Thyroid gland (tissue), 4 donors: Measurements from ENCODE around the gene DROSHA. TPM values are rescaled to one million over a fixed set of nuclear protein-coding genes. Genes with fewer than 3 reads are reported as not detected.

Source experiments
- DNase-seq, 2 donors: peaks; one replicate each; pipeline ENCODE4 v3.0.0-alpha.2; 2019
- H3K27ac ChIP-seq, 3 donors: fragments of 200-600 bp; sonication (generic); 1 replicate in 2 of 3; 2 replicates in 1 of 3; pipeline ENCODE4 v1.5.1; 2016 to 2019; ENCODE audit warnings: mild to moderate bottlenecking in 1 of 3, moderate library complexity in 1 of 3
- H3K27me3 ChIP-seq: fragments of 200-600 bp; sonication (generic); one replicate; pipeline ENCODE4 v1.5.1; 2019
- H3K36me3 ChIP-seq, 2 donors: fragments of 200-600 bp; sonication (generic); one replicate each; pipeline ENCODE4 v1.5.1; 2016 to 2019
- H3K4me1 ChIP-seq, 2 donors: fragments of 200-600 bp; sonication (generic); one replicate each; pipeline ENCODE4 v1.5.1; 2017 to 2019
- H3K4me3 ChIP-seq, 3 donors: fragments of 200-600 bp; sonication (generic); replicated peaks in 1 of 3; 1 replicate in 2 of 3; 2 replicates in 1 of 3; pipeline ENCODE4 v1.5.1; 2016; ENCODE audit warnings: mild to moderate bottlenecking in 1 of 3
- H3K9me3 ChIP-seq: fragments of 200-600 bp; sonication (generic); one replicate; pipeline ENCODE4 v1.5.1; 2017
- POLR2A ChIP-seq, 2 donors: fragments of 450-650 bp; IDR thresholded peaks; one replicate each; pipeline ENCODE4 v1.6.1; 2017; ENCODE audit warnings: antibody characterized with exemption in 2 of 2, mild to moderate bottlenecking in 2 of 2, moderate library complexity in 1 of 2
- WGBS, 2 donors: methylation state at CpG; one replicate each; pipeline ENCODE4 v1.1.5; 2017; 5-methylcytosine and 5-hydroxymethylcytosine counted together
- intact Hi-C: fragments of 100-400 bp; cut with DNase I; formaldehyde crosslinking; loops from one replicate; pipeline ENCODE4 v1.15.1; 2023
- total RNA-seq, 4 donors: library from RNA; depleted of rRNA; stranded (reverse); fragments of >200 nt; gene quantifications; one replicate each; pipeline ENCODE4 v1.2.3, GENCODE V29; 2016
- TF ChIP-seq, protein P1 (sequence below), 6 experiments: fragments of 200-600 bp in 3 of 6; fragments of 450-650 bp in 3 of 6; sonication (generic) in 3 of 6; IDR thresholded peaks; one replicate each; pipeline ENCODE4 v1.5.1; 2016 to 2019; ENCODE audit warnings: antibody characterized with exemption in 6 of 6, mild to moderate bottlenecking in 2 of 6, inconsistent platforms in 1 of 6, moderate library complexity in 1 of 6

Gene DROSHA
- total RNA-seq, 4 donors from 2014 or later: 45.6 to 52.3 (median 46.2) TPM

DNA sequence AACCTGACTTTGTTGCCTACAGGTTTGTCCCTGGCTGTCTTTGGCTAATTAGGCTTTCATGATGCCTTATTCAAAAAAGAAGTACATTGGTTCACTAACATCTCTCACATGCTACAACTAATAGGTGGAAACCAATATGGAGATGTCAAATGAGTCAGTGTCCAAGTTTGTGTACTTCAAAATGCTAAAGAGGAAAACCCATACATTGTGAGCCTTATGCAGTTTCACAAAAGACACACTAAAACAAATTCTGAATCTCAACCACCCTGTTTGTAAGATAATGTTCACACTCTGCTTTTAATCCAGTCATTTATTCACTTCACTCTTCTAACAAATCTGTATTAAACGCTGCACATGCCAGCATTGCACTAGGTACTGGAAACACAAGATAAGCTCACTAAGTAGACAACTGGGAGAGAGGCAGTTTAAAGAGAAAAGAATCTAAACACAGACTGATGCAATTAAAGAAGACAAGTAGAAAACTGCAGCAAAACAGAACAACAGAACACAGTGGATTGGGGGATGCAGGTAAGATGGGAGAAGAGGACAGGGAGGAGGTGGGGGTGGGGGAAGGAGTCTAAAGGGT, 104.1 kb downstream of the DROSHA start:
- DNase-seq: no peak
- H3K4me1 ChIP-seq: no peaks in the 10 kb centered on the region
- no peak overlapping the region for H3K4me3 ChIP-seq
- no peak overlapping the region for H3K27ac ChIP-seq
- intact Hi-C loops: no loop called here
- no peaks in the 10 kb centered on the region for H3K36me3 ChIP-seq
- H3K27me3 ChIP-seq: no peaks in the 10 kb centered on the region
- WGBS, 2 donors: 85 to 95% methylated on average over 1 of the region's 1 CpG
- H3K9me3 ChIP-seq: no peaks in the 10 kb centered on the region
- no peak for TF ChIP-seq POLR2A (IDR thresholded peaks at IDR 0.05)
- TF ChIP-seq, protein P1, sequence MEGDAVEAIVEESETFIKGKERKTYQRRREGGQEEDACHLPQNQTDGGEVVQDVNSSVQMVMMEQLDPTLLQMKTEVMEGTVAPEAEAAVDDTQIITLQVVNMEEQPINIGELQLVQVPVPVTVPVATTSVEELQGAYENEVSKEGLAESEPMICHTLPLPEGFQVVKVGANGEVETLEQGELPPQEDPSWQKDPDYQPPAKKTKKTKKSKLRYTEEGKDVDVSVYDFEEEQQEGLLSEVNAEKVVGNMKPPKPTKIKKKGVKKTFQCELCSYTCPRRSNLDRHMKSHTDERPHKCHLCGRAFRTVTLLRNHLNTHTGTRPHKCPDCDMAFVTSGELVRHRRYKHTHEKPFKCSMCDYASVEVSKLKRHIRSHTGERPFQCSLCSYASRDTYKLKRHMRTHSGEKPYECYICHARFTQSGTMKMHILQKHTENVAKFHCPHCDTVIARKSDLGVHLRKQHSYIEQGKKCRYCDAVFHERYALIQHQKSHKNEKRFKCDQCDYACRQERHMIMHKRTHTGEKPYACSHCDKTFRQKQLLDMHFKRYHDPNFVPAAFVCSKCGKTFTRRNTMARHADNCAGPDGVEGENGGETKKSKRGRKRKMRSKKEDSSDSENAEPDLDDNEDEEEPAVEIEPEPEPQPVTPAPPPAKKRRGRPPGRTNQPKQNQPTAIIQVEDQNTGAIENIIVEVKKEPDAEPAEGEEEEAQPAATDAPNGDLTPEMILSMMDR (IDR thresholded peaks at IDR 0.05): no peak

DNA sequence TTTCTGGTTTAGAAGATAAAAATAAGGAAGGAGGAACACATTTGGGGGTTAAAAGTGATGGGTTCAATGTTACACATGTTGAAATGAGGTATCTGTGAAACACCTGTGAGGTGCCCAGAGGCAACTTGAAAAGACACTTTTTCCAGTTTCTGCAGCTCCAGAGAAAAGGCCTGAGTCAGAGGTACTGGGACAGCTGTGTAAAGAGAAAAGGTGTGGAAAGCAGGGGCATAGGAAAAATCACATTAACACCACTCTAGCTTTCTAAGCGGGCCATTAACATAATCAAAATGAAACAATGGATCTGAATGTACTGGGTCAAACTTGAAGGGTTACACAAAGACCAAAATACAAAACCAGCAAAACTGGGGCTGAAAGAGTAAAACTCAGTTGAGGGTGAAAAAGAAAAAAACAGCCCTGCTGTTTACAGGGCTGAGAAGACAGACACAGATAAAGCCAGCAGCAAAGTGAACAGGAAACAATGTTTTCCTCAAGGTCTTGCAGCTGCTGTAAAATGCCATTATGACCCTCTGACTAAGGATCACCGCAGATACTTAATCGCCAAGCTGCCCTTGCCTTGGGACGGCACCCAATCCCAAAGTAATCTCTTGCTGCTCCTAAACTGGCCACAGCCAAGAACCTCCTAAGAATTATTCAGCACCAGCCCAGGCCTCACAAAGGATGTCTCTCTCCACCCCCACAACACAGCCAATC, 104.7 kb downstream of the DROSHA start:
- Histone ChIP-seq H3K4me1 (no peaks in the 10 kb centered on the region), H3K36me3 (no peaks in the 10 kb centered on the region), H3K9me3 (no peaks in the 10 kb centered on the region), H3K4me3 (no peak overlapping the region), H3K27me3 (no peaks in the 10 kb centered on the region), H3K27ac (no peak overlapping the region)
- DNase-seq: no peak
- intact Hi-C loops: no loop called here
- TF ChIP-seq, protein P1 (IDR thresholded peaks at IDR 0.05): no peak
- TF ChIP-seq POLR2A (IDR thresholded peaks at IDR 0.05): no peak
- 87 to 92% methylated on average over 4 of the region's 4 CpGs for WGBS, 2 donors

DNA sequence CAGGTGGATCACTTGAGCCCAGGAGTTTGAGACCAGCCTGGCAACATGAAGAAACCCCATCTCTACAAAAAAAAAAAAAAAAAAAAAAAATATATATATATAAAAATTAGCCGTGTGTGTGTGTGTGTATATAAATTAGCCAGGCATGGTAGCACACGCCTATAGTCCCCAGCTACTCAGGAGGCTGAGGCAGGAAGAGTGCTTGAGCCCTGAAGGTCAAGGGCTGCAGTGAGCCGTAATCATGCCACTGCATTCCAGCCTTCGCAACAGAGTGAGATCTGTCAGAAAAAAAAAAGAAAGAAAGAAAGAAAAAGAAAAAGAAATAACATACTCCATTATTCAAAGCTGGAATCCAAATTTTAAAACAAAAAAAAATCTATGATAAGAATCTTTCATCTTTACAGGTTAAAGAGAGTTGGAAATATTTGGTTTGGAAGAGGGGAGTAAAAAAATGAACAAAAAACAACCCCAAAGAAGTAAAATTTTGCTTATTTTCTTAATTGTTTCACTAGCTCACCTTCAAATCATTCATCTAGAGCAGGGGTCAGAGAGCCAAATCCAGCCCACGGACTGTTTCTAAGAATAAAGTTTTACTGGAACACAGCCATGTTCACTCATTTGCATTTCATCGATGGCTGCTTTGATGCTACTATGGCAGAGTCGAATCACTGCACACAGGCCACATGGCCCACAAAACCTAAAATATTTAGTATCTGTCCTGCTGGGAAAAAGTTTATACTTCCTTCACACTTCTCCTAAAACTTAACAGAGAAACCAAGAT, 109.9 kb downstream of the DROSHA start:
- Histone ChIP-seq H3K27ac (peak overlapping the region in 1 of 3 donors; percentile 10), H3K27me3 (no peaks in the 10 kb centered on the region), H3K36me3 (peaks cover 19 to 20% of the 10 kb centered on the region in 2 donors), H3K9me3 (no peaks in the 10 kb centered on the region), H3K4me3 (no peak overlapping the region), H3K4me1 (no peaks in the 10 kb centered on the region)
- no peak for TF ChIP-seq POLR2A (IDR thresholded peaks at IDR 0.05)
- TF ChIP-seq, protein P1 (IDR thresholded peaks at IDR 0.05): no peak
- intact Hi-C loops: no loop called here
- WGBS, 2 donors: 34 to 44% methylated on average over 6 to 7 of the region's 7 CpGs
- peak; percentile 31 to 68 for DNase-seq

DNA sequence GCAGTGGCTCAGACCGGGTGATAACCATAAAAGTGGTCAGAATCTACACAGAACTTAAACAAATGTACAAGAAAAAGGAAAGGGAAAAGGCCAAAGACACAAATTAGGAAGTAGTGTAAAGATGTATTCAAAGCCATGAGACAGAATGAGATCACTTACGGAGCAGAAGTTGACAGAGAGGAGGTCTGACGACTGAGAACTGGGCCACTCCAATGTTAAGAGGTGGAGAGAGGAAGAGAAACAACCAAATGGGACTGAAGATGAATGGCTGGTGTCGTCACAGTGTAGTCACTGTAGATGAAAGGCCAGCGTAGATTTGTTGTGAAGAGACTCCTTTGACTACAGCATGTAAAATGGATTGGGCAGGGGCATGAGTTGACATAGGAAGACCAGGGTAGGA, 114.4 kb downstream of the DROSHA start:
- no peak for DNase-seq
- Histone ChIP-seq H3K36me3 (peaks cover 19 to 21% of the 10 kb centered on the region in 2 donors), H3K9me3 (no peaks in the 10 kb centered on the region), H3K27me3 (no peaks in the 10 kb centered on the region), H3K4me3 (no peak overlapping the region), H3K4me1 (no peaks in the 10 kb centered on the region), H3K27ac (no peak overlapping the region)
- no peak for TF ChIP-seq POLR2A (IDR thresholded peaks at IDR 0.05)
- TF ChIP-seq, protein P1 (IDR thresholded peaks at IDR 0.05): no peak
- WGBS, 2 donors: 88 to 90% methylated on average over 5 of the region's 5 CpGs
- intact Hi-C loops: no loop called here
